Testis (tissue), 2 donors: ENCODE data around the gene COL13A1.

Experiments
- CTCF ChIP-seq, 3 experiments: fragments of 450-650 bp in 2 of 3; fragments of 200-600 bp in 1 of 3; sonication (generic) in 1 of 3; IDR thresholded peaks; one replicate each; pipeline ENCODE4 v1.5.1; 2016 to 2019; ENCODE audit warnings: antibody characterized with exemption in 3 of 3, mild to moderate bottlenecking in 2 of 3, moderate library complexity in 1 of 3
- POLR2A ChIP-seq: fragments of 450-650 bp; IDR thresholded peaks from one replicate; pipeline ENCODE4 v1.6.1; 2017; ENCODE audit warnings: antibody characterized with exemption, mild to moderate bottlenecking, moderate library complexity

- peak; percentile 30 to 74 (median 61) for TF ChIP-seq CTCF (IDR thresholded peaks at IDR 0.05)
- TF ChIP-seq POLR2A, result no peak
Observed at GRCh38 chr10:69789164-69789576, 12.5 kb upstream of the COL13A1 start.
